Lung (tissue), 12 donors: ENCODE measurements around the gene GPT2. TPM values are rescaled to one million over a fixed set of nuclear protein-coding genes. Genes with fewer than 3 reads are reported as not detected.

Experiments
- ATAC-seq: fragments of 200-7000 bp; cut with Tn5 transposase; one replicate; pipeline ENCODE4 v1.9.1; 2020; ENCODE audit warnings: moderate number of reproducible peaks; ENCODE audit not compliant: insufficient read depth, low FRiP score
- DNase-seq, 3 donors: peaks; one replicate each; pipeline ENCODE4 v3.0.0-alpha.2; 2013 to 2017
- H3K27ac ChIP-seq, 2 donors: one replicate each; pipeline ENCODE4 v1.5.1; 2013; ENCODE audit warnings: mild to moderate bottlenecking in 2 of 2, moderate library complexity in 2 of 2, control low read depth in 1 of 2, inconsistent platforms in 1 of 2, low read depth in 1 of 2, low read length in 1 of 2
- H3K27me3 ChIP-seq, 3 donors: one replicate each; pipeline ENCODE4 v1.5.1; 2013; ENCODE audit warnings: low read length in 2 of 3; ENCODE audit not compliant: control insufficient read depth in 3 of 3, insufficient read depth in 3 of 3
- H3K36me3 ChIP-seq, 4 donors: one replicate each; pipeline ENCODE4 v1.5.1; 2013; ENCODE audit warnings: low read length in 4 of 4, mild to moderate bottlenecking in 1 of 4, moderate library complexity in 1 of 4; ENCODE audit not compliant: control insufficient read depth in 4 of 4, insufficient read depth in 4 of 4
- H3K4me1 ChIP-seq, 5 donors: one replicate each; pipeline ENCODE4 v1.5.1; 2013; ENCODE audit warnings: low read length in 5 of 5, mild to moderate bottlenecking in 2 of 5, moderate library complexity in 1 of 5; ENCODE audit not compliant: control insufficient read depth in 5 of 5, insufficient read depth in 5 of 5
- H3K4me3 ChIP-seq: one replicate; pipeline ENCODE4 v1.5.1; 2013; ENCODE audit warnings: mild to moderate bottlenecking, control low read depth, moderate library complexity
- H3K9ac ChIP-seq, 2 donors: one replicate each; pipeline ENCODE4 v1.5.1; 2013; ENCODE audit warnings: low read length in 2 of 2, control low read depth in 1 of 2; ENCODE audit not compliant: insufficient read depth in 1 of 2
- H3K9me3 ChIP-seq, 4 donors: one replicate each; pipeline ENCODE4 v1.5.1; 2013; ENCODE audit warnings: low read length in 3 of 4, mild to moderate bottlenecking in 1 of 4, moderate library complexity in 1 of 4; ENCODE audit not compliant: control insufficient read depth in 4 of 4, insufficient read depth in 3 of 4
- WGBS, 2 donors: extraction: QIAGEN DNeasy Blood & Tissue Kit; methylation state at CpG; one replicate each; pipeline ENCODE4 v1.1.7; 2013; 5-methylcytosine and 5-hydroxymethylcytosine counted together
- polyA plus RNA-seq, 2 donors: library from polyadenylated mRNA; stranded (reverse); fragments of 200-250 nt; gene quantifications; one replicate each; pipeline ENCODE4 v1.2.1, GENCODE V29; 2013
- total RNA-seq, 2 donors: library from RNA; depleted of rRNA in 1 of 2; stranded (reverse); fragments of >200 nt in 1 of 2; gene quantifications; one replicate each; pipeline ENCODE4 v1.2.1, GENCODE V29; 2014 to 2021
- TF ChIP-seq, protein P1 (sequence below): IDR thresholded peaks from 2 replicates; pipeline ENCODE4 v1.5.1; 2012; ENCODE audit warnings: mild to moderate bottlenecking; ENCODE audit errors: control extremely low read depth, extremely low read depth
- donor health status: control.
- donor health status: control.
- donor health status: Bipolar disorder and iron deficiency.
- donor health status: healthy.
- donor health status: DM: yes; HTN: yes; CAD: no.

GPT2 gene
- total and polyA plus RNA-seq, 4 donors: 4.3 to 13.3 (median 6.5) TPM

DNA sequence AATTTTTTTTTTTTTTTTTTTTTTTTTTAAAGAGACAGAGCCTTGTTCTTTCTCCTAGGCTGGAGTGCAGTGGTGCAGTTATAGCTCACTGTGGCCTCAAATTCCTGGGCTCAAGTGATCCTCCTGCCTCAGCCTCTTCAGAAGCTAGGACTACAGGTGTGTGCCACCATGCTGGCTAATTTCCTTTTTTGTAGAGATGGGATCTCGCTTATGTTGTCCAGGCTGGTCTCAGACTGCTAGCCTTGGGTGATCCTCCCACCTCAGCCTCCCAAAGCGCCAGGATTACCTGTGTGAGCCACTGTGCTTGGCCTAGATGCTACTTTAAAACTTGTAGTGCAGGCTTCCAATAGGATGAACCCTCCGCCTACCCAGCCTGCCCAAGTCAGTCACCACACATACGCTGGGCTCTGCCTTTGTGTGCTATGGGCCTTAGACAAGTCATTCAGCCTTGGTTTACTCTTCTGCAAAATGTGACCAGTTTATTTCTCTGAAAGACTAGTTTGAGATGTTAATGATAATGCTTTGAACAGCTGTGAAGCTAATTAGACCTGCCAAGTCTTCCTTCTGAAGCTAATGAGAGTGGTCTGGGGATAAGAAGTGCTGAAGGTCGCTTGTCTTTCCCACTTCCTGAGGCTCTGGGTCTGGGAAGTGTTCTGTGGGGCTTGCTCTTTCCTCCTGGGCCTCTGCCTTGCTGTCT, 5.2 kb downstream of the GPT2 start:
- DNase-seq: no peak
- no peak for ATAC-seq
- TF ChIP-seq, protein P1, sequence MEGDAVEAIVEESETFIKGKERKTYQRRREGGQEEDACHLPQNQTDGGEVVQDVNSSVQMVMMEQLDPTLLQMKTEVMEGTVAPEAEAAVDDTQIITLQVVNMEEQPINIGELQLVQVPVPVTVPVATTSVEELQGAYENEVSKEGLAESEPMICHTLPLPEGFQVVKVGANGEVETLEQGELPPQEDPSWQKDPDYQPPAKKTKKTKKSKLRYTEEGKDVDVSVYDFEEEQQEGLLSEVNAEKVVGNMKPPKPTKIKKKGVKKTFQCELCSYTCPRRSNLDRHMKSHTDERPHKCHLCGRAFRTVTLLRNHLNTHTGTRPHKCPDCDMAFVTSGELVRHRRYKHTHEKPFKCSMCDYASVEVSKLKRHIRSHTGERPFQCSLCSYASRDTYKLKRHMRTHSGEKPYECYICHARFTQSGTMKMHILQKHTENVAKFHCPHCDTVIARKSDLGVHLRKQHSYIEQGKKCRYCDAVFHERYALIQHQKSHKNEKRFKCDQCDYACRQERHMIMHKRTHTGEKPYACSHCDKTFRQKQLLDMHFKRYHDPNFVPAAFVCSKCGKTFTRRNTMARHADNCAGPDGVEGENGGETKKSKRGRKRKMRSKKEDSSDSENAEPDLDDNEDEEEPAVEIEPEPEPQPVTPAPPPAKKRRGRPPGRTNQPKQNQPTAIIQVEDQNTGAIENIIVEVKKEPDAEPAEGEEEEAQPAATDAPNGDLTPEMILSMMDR: no peak
- 85 to 89% methylated on average over 5 of the region's 5 CpGs for WGBS, 2 donors
- H3K27me3 ChIP-seq: no peaks in the 10 kb centered on the region
- H3K4me3 ChIP-seq: no peak overlapping the region
- peaks cover 0 to 3% (median 0%) of the 10 kb centered on the region in 4 donors for H3K36me3 ChIP-seq
- no peaks in the 10 kb centered on the region for H3K9me3 ChIP-seq
- H3K4me1 ChIP-seq: peaks cover 0 to 18% (median 6%) of the 10 kb centered on the region in 5 donors
- H3K9ac ChIP-seq: no peak overlapping the region
- no peak overlapping the region for H3K27ac ChIP-seq

GRCh38 chr16:46889942-46890300, 5.8 kb downstream of the GPT2 start:
- DNase-seq: no peak
- TF ChIP-seq, protein P1: no peak
- Histone ChIP-seq H3K4me3 (no peak overlapping the region), H3K27ac (no peak overlapping the region), H3K9me3 (no peaks in the 10 kb centered on the region), H3K9ac (no peak overlapping the region), H3K4me1 (peaks cover 0 to 20% (median 6%) of the 10 kb centered on the region in 5 donors), H3K27me3 (no peaks in the 10 kb centered on the region), H3K36me3 (peaks cover 0 to 3% (median 0%) of the 10 kb centered on the region in 4 donors)
- ATAC-seq: no peak
- 85 to 87% methylated on average over 5 of the region's 5 CpGs for WGBS, 2 donors

DNA sequence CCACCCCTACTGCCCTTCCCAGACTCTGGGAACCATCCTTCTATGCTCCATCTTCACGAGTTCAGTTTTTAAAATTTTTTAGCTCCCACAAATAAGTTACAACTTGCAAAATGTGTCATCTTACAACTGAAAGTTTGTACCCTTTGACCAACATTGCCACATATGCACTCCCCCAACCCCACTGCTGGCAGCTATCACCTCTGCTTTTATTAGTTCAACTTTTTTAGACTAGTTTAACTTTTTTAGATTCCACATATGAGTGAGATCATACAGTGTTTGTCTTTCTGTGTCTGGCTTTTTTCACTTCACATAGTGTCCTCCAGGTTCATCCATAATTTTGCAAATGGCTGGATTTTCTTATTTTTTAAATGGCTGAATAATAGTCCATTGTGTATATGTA, 7.7 kb downstream of the GPT2 start:
- Histone ChIP-seq H3K9me3 (no peaks in the 10 kb centered on the region), H3K4me1 (peaks cover 3 to 21% (median 13%) of the 10 kb centered on the region in 5 donors), H3K36me3 (peaks cover 0 to 3% (median 0%) of the 10 kb centered on the region in 4 donors), H3K4me3 (no peak overlapping the region), H3K27me3 (no peaks in the 10 kb centered on the region), H3K27ac (no peak overlapping the region), H3K9ac (no peak overlapping the region)
- no peak for DNase-seq
- TF ChIP-seq, protein P1: no peak
- no peak for ATAC-seq
- 78 to 92% methylated on average over 1 of the region's 1 CpG for WGBS, 2 donors
